ENCODE data around the gene PMVK.
"Not testable (repeated sequence)": the region's sequence is repeated elsewhere in the genome, so short reads cannot be mapped to it uniquely, and the experiment has no call there.

PMVK gene

DNA sequence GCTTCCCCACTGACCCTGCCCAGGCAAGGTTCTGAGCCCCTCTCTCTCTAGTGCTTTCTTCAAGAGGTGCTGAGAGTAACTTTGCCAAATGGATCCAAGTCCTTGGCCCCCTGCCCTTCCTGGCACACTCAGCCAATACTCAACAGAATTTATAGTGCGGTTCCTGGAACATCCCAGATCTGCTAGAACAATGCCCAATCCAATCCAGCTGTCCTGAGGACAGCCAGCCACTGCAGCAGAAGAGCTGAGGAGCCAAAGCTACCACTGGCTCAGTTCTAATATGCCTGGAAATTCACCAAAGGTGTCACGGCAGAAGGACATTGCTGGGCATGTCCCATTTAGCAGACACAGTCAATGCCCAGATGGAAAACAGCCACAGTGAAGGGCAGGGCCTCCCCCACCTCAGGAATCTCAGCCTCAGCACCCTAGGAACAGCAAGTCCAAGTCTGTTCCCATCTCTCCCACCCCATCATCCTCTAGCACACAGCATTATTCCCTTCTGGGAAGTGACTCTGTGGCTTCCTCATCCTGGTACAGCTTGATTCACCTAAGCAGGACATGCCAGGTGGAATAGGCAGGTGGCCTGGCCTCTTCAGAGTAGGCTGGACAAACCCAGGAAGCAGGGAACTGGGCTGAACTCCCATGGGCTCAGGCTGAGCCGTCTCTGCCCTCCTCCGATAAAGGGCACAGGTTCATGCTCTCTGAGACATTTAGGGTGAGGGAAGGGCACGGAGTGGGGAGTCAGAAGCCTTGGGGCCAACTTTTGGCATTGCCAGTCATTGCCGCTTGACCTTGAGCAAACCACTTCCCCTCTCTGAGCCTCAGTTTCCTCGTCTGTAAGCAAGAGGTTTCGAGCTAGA is 24.6 kb downstream of the PMVK start:
- no peak for DNase-seq
- Histone ChIP-seq H3K4me3 (ENCODE audit: control insufficient read depth in 1 of 7, extremely low read depth in 1 of 7, insufficient read depth in 4 of 7, low read depth in 2 of 7, low read length in 6 of 7) (no peak overlapping the region), H3K36me3 (ENCODE audit: control insufficient read depth in 4 of 4, insufficient read depth in 4 of 4, low read length in 3 of 4) (no peaks in the 10 kb centered on the region), H3K9me3 (ENCODE audit: control extremely low read depth in 1 of 5, control insufficient read depth in 4 of 5, insufficient read depth in 2 of 5, low read depth in 1 of 5, low read length in 4 of 5) (peaks cover 0 to 14% (median 2%) of the 10 kb centered on the region in 5 experiments), H3K27ac (ENCODE audit: insufficient read depth in 1 of 2, low read depth in 1 of 2, low read length in 2 of 2, poor library complexity in 1 of 2, severe bottlenecking in 2 of 2) (no peak overlapping the region), H3K27me3 (replicated peaks in 2 of 5; ENCODE audit: control insufficient read depth in 4 of 5, insufficient read depth in 5 of 5, low read length in 4 of 5) (no peaks in the 10 kb centered on the region), H3K4me1 (ENCODE audit: control extremely low read depth in 1 of 4, control insufficient read depth in 4 of 4, insufficient read depth in 4 of 4, low read length in 3 of 4) (no peaks in the 10 kb centered on the region)
- ChIA-PET CTCF (interaction anchor here (0.8 to 1.4 kb wide), 3 partner anchors 104 to 149 kb away, joined by 3 read pairs; no protein-coding TSS in a partner anchor), POLR2A (no interaction called here)
- 97% methylated on average over 7 of the region's 8 CpGs for WGBS (ENCODE audit: insufficient coverage)

DNA sequence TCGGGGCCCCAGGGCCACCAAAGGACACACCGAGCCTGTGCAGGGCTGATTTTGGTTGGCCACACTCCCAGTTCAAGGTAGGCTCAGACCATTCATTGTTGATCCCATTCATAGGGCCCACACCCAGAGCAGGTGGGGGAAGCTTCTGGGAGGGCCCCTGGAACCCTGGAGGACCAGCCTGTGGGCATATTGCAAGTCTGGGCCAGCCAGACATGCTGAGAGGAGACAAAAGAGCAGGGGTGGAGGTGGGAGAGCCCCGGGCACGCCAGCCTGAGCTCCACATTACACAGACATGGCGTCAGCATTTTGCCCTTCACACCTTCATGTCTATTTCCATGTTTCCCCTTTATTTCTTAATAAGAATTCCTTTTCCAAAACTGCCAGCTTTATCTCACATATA is 25.7 kb downstream of the PMVK start:
- Histone ChIP-seq H3K9me3 (ENCODE audit: control extremely low read depth in 1 of 5, control insufficient read depth in 4 of 5, insufficient read depth in 2 of 5, low read depth in 1 of 5, low read length in 4 of 5) (peaks cover 0 to 11% (median 0%) of the 10 kb centered on the region in 5 experiments), H3K4me3 (ENCODE audit: control insufficient read depth in 1 of 7, extremely low read depth in 1 of 7, insufficient read depth in 4 of 7, low read depth in 2 of 7, low read length in 6 of 7) (no peak overlapping the region), H3K27ac (ENCODE audit: insufficient read depth in 1 of 2, low read depth in 1 of 2, low read length in 2 of 2, poor library complexity in 1 of 2, severe bottlenecking in 2 of 2) (no peak overlapping the region), H3K4me1 (ENCODE audit: control extremely low read depth in 1 of 4, control insufficient read depth in 4 of 4, insufficient read depth in 4 of 4, low read length in 3 of 4) (no peaks in the 10 kb centered on the region), H3K27me3 (replicated peaks in 2 of 5; ENCODE audit: control insufficient read depth in 4 of 5, insufficient read depth in 5 of 5, low read length in 4 of 5) (no peaks in the 10 kb centered on the region), H3K36me3 (ENCODE audit: control insufficient read depth in 4 of 4, insufficient read depth in 4 of 4, low read length in 3 of 4) (no peaks in the 10 kb centered on the region)
- ChIA-PET POLR2A (no interaction called here), CTCF (no interaction called here)
- WGBS (ENCODE audit: insufficient coverage), result 100% methylated on average over 1 of the region's 5 CpGs
- DNase-seq, result no peak

DNA sequence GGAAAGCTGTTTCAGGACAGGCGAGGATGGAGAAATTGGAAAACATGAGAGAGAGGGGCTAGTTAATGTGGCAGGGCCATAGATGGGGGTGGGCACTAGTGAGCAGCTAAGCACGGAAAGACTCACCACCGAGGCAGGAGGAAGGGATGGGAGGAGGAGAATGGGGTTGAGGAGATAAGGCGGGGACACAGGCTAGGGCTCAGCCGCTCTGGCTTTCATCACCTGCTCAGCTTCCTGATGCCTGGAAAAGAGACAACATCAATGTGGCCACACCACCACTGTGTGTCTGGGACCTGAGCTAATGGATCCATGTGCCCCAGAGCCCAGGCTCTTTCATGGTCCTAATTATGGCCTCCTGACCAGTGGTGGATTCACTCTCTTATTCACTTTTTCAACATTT is 27.6 kb downstream of the PMVK start:
- Histone ChIP-seq H3K4me3 (ENCODE audit: control insufficient read depth in 1 of 7, extremely low read depth in 1 of 7, insufficient read depth in 4 of 7, low read depth in 2 of 7, low read length in 6 of 7) (no peak overlapping the region), H3K27ac (ENCODE audit: insufficient read depth in 1 of 2, low read depth in 1 of 2, low read length in 2 of 2, poor library complexity in 1 of 2, severe bottlenecking in 2 of 2) (no peak overlapping the region), H3K27me3 (replicated peaks in 2 of 5; ENCODE audit: control insufficient read depth in 4 of 5, insufficient read depth in 5 of 5, low read length in 4 of 5) (no peaks in the 10 kb centered on the region), H3K36me3 (ENCODE audit: control insufficient read depth in 4 of 4, insufficient read depth in 4 of 4, low read length in 3 of 4) (no peaks in the 10 kb centered on the region), H3K9me3 (ENCODE audit: control extremely low read depth in 1 of 5, control insufficient read depth in 4 of 5, insufficient read depth in 2 of 5, low read depth in 1 of 5, low read length in 4 of 5) (peaks cover 0 to 11% (median 0%) of the 10 kb centered on the region in 5 experiments), H3K4me1 (ENCODE audit: control extremely low read depth in 1 of 4, control insufficient read depth in 4 of 4, insufficient read depth in 4 of 4, low read length in 3 of 4) (no peaks in the 10 kb centered on the region)
- no peak for DNase-seq
- WGBS (ENCODE audit: insufficient coverage), result 100% methylated on average over 1 of the region's 5 CpGs
- POLR2A ChIA-PET, result no interaction called here
- CTCF ChIA-PET, result interaction anchor here (0.6 kb wide), 1 partner anchor 31 kb away, joined by 3 read pairs; no protein-coding TSS in a partner anchor

DNA sequence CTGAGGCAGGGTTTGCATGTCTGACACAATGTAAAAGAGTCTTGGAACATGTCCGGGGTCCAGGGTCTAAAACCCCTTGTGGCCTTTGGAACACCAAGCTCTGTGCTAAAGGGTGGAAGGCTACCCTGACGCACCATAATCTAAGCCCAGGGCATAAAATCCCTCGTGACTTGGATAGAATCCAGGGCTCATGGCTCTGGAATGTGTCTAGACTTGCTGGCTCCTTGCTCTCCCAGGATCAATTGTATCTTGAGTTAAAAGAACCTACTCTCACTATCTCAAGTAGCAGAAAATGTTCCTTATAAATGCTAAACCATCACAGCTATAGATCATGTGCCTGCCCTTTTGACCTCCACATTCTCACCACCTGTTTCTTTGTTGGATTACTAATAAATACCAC is 28.4 kb downstream of the PMVK start:
- H3K27me3 ChIP-seq (replicated peaks in 2 of 5; ENCODE audit: control insufficient read depth in 4 of 5, insufficient read depth in 5 of 5, low read length in 4 of 5); H3K36me3 ChIP-seq (ENCODE audit: control insufficient read depth in 4 of 4, insufficient read depth in 4 of 4, low read length in 3 of 4); CTCF ChIA-PET; DNase-seq; H3K4me3 ChIP-seq (ENCODE audit: control insufficient read depth in 1 of 7, extremely low read depth in 1 of 7, insufficient read depth in 4 of 7, low read depth in 2 of 7, low read length in 6 of 7); H3K4me1 ChIP-seq (ENCODE audit: control extremely low read depth in 1 of 4, control insufficient read depth in 4 of 4, insufficient read depth in 4 of 4, low read length in 3 of 4); POLR2A ChIA-PET; H3K27ac ChIP-seq (ENCODE audit: insufficient read depth in 1 of 2, low read depth in 1 of 2, low read length in 2 of 2, poor library complexity in 1 of 2, severe bottlenecking in 2 of 2): not testable (repeated sequence)
- peaks cover 0 to 11% (median 0%) of the 10 kb centered on the region in 5 experiments for H3K9me3 ChIP-seq (ENCODE audit: control extremely low read depth in 1 of 5, control insufficient read depth in 4 of 5, insufficient read depth in 2 of 5, low read depth in 1 of 5, low read length in 4 of 5)
- 100% methylated on average over 2 of the region's 3 CpGs for WGBS (ENCODE audit: insufficient coverage)

DNA sequence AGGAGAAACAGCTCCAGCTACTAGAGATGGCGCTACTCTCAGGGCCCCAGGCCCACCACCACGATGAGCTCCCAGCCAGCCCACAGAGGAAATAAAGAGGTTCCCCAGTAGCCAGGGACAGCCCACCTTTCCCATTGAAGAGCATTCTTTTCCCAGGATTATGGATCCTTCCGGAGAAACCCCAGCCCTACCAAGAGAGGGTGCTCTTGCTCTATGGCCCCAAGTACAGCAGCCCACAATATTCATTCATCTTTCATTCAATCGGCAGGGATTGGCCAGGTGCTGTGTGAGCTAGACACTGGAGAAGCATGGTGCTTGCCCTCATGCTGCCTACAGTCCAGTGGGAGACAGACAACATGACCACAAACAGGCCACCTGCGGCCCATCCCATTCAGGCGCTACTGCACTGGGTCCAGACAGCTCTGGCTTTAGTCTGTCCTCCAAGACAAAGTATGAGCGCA is 29.9 kb downstream of the PMVK start:
- Histone ChIP-seq H3K9me3 (ENCODE audit: control extremely low read depth in 1 of 5, control insufficient read depth in 4 of 5, insufficient read depth in 2 of 5, low read depth in 1 of 5, low read length in 4 of 5) (peaks cover 0 to 11% (median 0%) of the 10 kb centered on the region in 5 experiments), H3K36me3 (ENCODE audit: control insufficient read depth in 4 of 4, insufficient read depth in 4 of 4, low read length in 3 of 4) (no peaks in the 10 kb centered on the region), H3K4me3 (ENCODE audit: control insufficient read depth in 1 of 7, extremely low read depth in 1 of 7, insufficient read depth in 4 of 7, low read depth in 2 of 7, low read length in 6 of 7) (no peak overlapping the region), H3K27me3 (replicated peaks in 2 of 5; ENCODE audit: control insufficient read depth in 4 of 5, insufficient read depth in 5 of 5, low read length in 4 of 5) (no peaks in the 10 kb centered on the region), H3K27ac (ENCODE audit: insufficient read depth in 1 of 2, low read depth in 1 of 2, low read length in 2 of 2, poor library complexity in 1 of 2, severe bottlenecking in 2 of 2) (no peak overlapping the region), H3K4me1 (ENCODE audit: control extremely low read depth in 1 of 4, control insufficient read depth in 4 of 4, insufficient read depth in 4 of 4, low read length in 3 of 4) (no peaks in the 10 kb centered on the region)
- no peak for DNase-seq
- ChIA-PET POLR2A (no interaction called here), CTCF (interaction anchor here (1.0 to 1.7 kb wide), 7 partner anchors 12 to 154 kb away, joined by 3 to 8 read pairs (median 3); partner anchors contain the start of gene LENEP)
- WGBS (ENCODE audit: insufficient coverage), result 82% methylated on average over 6 of the region's 7 CpGs

DNA sequence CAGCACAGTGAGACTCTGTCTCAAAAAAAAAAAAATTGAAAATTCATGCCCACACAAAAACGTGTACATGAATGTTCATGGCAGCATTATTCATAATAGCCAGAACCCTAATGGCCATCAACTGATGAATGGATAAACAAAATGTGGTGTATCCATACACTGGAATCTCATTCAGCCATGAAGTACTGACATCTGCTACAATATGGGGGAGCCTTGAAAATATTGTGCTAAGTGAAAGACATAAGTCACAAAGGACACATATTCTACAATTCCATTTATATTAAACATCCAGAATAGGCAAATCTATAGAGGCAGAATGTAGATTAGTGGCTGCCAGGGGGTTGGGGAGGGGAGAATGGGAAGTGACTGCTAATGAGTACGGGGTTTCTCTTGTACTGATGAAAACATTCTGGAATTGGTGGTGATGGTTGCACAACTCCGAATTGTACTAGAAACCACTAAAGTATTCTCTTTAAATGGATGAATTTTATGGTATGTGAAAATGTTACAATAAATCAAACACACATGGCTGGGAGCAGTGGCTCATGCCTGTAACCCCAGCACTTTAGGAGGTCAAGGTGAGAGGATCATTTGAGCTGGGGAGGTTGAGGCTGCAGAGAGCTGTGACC is 33.5 kb downstream of the PMVK start:
- Histone ChIP-seq H3K4me1 (ENCODE audit: control extremely low read depth in 1 of 4, control insufficient read depth in 4 of 4, insufficient read depth in 4 of 4, low read length in 3 of 4) (no peaks in the 10 kb centered on the region), H3K36me3 (ENCODE audit: control insufficient read depth in 4 of 4, insufficient read depth in 4 of 4, low read length in 3 of 4) (no peaks in the 10 kb centered on the region), H3K9me3 (ENCODE audit: control extremely low read depth in 1 of 5, control insufficient read depth in 4 of 5, insufficient read depth in 2 of 5, low read depth in 1 of 5, low read length in 4 of 5) (peaks cover 0 to 2% (median 0%) of the 10 kb centered on the region in 5 experiments), H3K4me3 (ENCODE audit: control insufficient read depth in 1 of 7, extremely low read depth in 1 of 7, insufficient read depth in 4 of 7, low read depth in 2 of 7, low read length in 6 of 7) (no peak overlapping the region), H3K27ac (ENCODE audit: insufficient read depth in 1 of 2, low read depth in 1 of 2, low read length in 2 of 2, poor library complexity in 1 of 2, severe bottlenecking in 2 of 2) (no peak overlapping the region), H3K27me3 (replicated peaks in 2 of 5; ENCODE audit: control insufficient read depth in 4 of 5, insufficient read depth in 5 of 5, low read length in 4 of 5) (no peaks in the 10 kb centered on the region)
- DNase-seq, result no peak
- WGBS (ENCODE audit: insufficient coverage), result no CpG with 5 or more reads among the region's 3 CpGs
- ChIA-PET CTCF (no interaction called here), POLR2A (no interaction called here)

DNA sequence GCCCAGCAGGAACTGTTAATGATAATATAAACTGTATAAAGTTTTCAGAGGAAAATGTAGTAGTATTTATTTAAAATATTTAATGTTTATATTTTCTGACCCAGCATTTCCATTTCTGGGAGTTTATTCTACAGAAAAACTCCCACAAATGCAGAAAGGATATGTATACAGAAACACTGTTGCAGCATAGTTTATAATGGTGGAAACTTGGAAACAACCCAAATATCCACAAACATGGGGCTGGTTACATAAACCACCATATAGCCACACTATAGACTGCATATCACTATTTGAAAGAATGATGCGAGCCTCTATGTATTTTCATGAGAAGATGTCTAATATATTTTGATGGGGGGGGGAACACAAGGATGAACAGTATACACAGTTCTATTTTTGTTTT is 34.9 kb downstream of the PMVK start:
- ChIA-PET CTCF (no interaction called here), POLR2A (interaction anchor here (0.6 kb wide), 1 partner anchor 143 kb away, joined by 3 read pairs; no protein-coding TSS in a partner anchor)
- H3K4me1 ChIP-seq (ENCODE audit: control extremely low read depth in 1 of 4, control insufficient read depth in 4 of 4, insufficient read depth in 4 of 4, low read length in 3 of 4), result no peaks in the 10 kb centered on the region
- DNase-seq, result no peak
- no CpG with 5 or more reads among the region's 1 CpG for WGBS (ENCODE audit: insufficient coverage)
- no peak overlapping the region for H3K4me3 ChIP-seq (ENCODE audit: control insufficient read depth in 1 of 7, extremely low read depth in 1 of 7, insufficient read depth in 4 of 7, low read depth in 2 of 7, low read length in 6 of 7)
- no peaks in the 10 kb centered on the region for H3K9me3 ChIP-seq (ENCODE audit: control extremely low read depth in 1 of 5, control insufficient read depth in 4 of 5, insufficient read depth in 2 of 5, low read depth in 1 of 5, low read length in 4 of 5)
- H3K27me3 ChIP-seq (replicated peaks in 2 of 5; ENCODE audit: control insufficient read depth in 4 of 5, insufficient read depth in 5 of 5, low read length in 4 of 5), result no peaks in the 10 kb centered on the region
- H3K36me3 ChIP-seq (ENCODE audit: control insufficient read depth in 4 of 4, insufficient read depth in 4 of 4, low read length in 3 of 4), result no peaks in the 10 kb centered on the region
- H3K27ac ChIP-seq (ENCODE audit: insufficient read depth in 1 of 2, low read depth in 1 of 2, low read length in 2 of 2, poor library complexity in 1 of 2, severe bottlenecking in 2 of 2), result no peak overlapping the region

All from common myeloid progenitor, CD34-positive (primary cell).